AG09309 (cell line): ENCODE data around the gene LMO7.
A peak's percentile ranks its signal among the peaks of the same experiment; 100 is the strongest.

ENCODE experiments used
- DNase-seq: peaks from one replicate; pipeline ENCODE4 v3.0.0-alpha.2; 2010; ENCODE audit warnings: low read depth
- H3K4me3 ChIP-seq: 2 replicates; pipeline ENCODE4 v1.5.1; 2011; ENCODE audit warnings: mild to moderate bottlenecking, low read depth, low read length, moderate library complexity; ENCODE audit not compliant: control insufficient read depth
- TF ChIP-seq, protein P1 (sequence below): IDR thresholded peaks from 2 replicates; pipeline ENCODE4 v1.5.1; 2011; ENCODE audit warnings: mild to moderate bottlenecking, low read depth, low read length, inconsistent platforms; ENCODE audit not compliant: insufficient read depth, control insufficient read depth; ENCODE audit errors: missing control alignments

LMO7 gene

DNA sequence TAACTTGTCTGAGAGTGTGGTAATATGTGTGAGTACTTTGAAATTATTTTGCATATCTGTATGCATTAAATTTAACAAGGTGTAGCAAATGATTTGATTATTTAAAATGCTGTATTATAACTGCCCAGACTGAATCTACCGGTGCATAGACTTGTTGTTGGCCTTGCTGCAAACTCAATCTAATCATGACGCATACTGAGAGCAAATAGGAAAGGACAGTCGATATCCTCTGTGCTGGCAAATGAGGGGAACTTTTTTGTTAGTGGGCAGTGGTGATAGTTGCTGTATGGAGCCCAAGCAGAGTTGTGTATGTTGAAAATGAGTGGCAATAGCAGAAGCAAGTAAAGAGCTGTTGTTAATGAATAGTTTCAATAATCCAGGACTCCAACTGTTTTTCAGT is 127.4 kb downstream of the LMO7 start:
- H3K4me3 ChIP-seq = no peak overlapping the region
- TF ChIP-seq, protein P1, sequence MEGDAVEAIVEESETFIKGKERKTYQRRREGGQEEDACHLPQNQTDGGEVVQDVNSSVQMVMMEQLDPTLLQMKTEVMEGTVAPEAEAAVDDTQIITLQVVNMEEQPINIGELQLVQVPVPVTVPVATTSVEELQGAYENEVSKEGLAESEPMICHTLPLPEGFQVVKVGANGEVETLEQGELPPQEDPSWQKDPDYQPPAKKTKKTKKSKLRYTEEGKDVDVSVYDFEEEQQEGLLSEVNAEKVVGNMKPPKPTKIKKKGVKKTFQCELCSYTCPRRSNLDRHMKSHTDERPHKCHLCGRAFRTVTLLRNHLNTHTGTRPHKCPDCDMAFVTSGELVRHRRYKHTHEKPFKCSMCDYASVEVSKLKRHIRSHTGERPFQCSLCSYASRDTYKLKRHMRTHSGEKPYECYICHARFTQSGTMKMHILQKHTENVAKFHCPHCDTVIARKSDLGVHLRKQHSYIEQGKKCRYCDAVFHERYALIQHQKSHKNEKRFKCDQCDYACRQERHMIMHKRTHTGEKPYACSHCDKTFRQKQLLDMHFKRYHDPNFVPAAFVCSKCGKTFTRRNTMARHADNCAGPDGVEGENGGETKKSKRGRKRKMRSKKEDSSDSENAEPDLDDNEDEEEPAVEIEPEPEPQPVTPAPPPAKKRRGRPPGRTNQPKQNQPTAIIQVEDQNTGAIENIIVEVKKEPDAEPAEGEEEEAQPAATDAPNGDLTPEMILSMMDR = no peak
- no peak for DNase-seq

- DNase-seq = no peak
- H3K4me3 ChIP-seq = no peak overlapping the region
- TF ChIP-seq, protein P1 = no peak
Observed at GRCh38 chr13:75764251-75764925, 128.3 kb downstream of the LMO7 start.

DNA sequence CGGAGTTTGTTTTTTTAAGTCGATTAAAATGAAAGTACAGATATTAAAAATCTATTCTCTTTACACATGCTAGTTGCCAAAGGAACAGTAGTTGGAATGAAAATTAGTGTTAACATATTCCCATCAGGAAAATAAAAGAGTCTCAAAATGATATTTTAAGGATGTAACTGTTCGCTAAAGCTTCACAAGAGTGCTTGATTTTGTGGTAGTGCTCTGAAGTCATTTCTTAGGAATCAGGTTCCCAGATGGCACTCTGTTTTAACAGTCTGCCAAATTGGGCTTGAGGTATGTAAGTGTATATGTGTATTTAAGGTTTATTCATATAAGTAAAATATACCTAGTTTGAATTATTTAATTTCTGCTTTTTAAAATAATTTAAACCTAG is 128.8 kb downstream of the LMO7 start:
- TF ChIP-seq, protein P1 = no peak
- no peak overlapping the region for H3K4me3 ChIP-seq
- DNase-seq = no peak

DNA sequence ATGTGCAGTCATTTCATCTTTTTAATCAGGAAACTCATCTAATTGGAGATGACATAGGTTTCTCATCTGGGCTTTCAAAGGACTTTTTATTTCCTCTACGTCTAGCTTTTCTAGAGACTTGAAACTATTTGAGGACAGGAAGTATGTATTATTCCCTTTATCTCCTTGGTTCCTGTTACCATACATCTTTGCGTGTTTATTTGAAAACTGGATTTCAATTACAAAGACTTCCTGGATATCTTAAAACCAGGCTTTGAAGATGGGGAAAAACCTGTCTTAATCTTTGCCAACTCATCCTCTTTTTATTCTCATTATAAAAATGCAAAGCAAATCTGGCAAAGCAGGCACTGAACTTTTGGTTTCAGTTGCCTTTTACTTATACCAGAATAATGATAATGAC is 130.5 kb downstream of the LMO7 start:
- no peak for DNase-seq
- H3K4me3 ChIP-seq = no peak overlapping the region
- TF ChIP-seq, protein P1 = no peak

DNA sequence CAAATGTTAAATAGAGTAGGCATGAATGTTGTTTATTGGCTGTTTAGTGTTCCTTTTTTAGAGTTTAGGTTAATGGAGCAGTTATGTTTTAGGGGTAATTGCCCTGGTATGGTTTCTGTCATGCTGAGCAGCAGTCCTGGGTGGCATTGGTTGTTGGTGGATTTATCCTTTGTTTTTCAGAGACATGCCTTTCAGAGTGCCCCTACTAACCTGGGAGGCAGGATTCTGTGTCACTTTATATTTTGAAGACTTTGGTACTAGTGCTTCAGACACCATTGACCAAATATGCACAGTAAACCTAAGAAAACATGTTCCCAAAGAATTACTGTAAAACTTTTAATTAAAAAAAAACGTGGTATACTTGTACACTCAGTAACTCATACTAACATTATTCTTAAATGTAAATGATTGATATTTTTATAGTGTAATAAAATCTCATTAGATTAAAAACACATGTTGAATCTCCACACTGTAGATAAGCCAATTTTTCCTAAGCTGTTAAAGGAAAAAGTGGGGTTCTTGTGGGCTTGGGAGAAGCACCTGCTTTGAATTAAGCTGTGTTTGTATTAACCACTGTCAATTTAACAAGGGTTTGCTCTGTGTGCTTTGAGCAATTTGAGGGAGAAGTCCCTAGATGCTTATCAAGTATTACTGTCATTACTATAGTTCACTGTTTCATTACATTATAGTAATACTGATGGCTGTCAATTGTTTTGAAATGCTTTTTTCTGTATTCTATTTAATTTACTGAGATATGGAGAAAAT is 133.2 kb downstream of the LMO7 start:
- TF ChIP-seq, protein P1 = no peak
- DNase-seq = peak; percentile 62
- H3K4me3 ChIP-seq = no peak overlapping the region

DNA sequence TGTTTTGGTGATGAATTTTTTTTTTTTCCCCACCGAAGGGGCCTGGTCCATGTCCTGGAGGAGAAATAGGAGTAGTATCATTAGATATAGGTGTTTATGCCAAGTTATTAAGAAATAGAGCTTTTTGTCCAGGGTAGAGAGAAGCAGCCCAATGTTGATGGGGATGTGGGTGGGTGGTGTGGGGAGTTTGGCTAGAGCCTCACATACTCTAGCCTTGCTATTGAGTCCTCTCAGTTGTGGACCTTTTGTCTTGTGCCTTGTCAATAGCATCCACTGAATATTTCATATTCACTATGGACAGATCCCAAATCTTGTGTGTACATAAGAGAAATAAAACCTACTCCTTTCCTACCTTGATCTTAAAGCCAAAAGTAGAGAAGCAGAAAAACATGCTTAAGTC is 134.0 kb downstream of the LMO7 start:
- DNase-seq = no peak
- H3K4me3 ChIP-seq = no peak overlapping the region
- TF ChIP-seq, protein P1 = no peak

GRCh38 chr13:75770592-75771011 is 134.5 kb downstream of the LMO7 start:
- DNase-seq = no peak
- TF ChIP-seq, protein P1 = no peak
- no peak overlapping the region for H3K4me3 ChIP-seq
